PC-9 (cell line): ENCODE results near the gene NRN1. TPM values are rescaled to one million over a fixed set of nuclear protein-coding genes. Genes with fewer than 3 reads are reported as not detected.

Source experiments
- BruUV-seq: library from RNA; stranded (reverse); fragments of 400-500 nt; replicated peaks from 2 replicates; lab custom pipeline; 2021; lab: Mats Ljungman, UMichigan
- CTCF ChIA-PET: fragments of 300-600 bp; sonication (Branson Sonifier 250); formaldehyde crosslinking; loops from one replicate; lab custom pipeline; 2022; ENCODE audit warnings: antibody characterized with exemption; lab: Charles Lee
- POLR2A ChIA-PET: fragments of 300-600 bp; sonication (Branson Sonifier 250); formaldehyde crosslinking; loops from one replicate; lab custom pipeline; 2022; ENCODE audit warnings: antibody characterized with exemption; ENCODE audit not compliant: unreplicated experiment; lab: Charles Lee
- DNase-seq, 2 experiments: peaks; one replicate each; pipeline versions ENCODE4 v3.0.0 to v3.0.0-alpha.2; 2015 to 2022; ENCODE audit warnings: mixed read lengths in 1 of 2
- H2AFZ ChIP-seq: fragments of 200-600 bp; sonication (generic); 2 replicates; pipeline ENCODE4 v1.8.1; 2017; ENCODE audit warnings: antibody characterized with exemption
- H3F3A ChIP-seq: fragments of 200-600 bp; sonication (generic); 2 replicates; pipeline ENCODE4 v1.8.1; 2017; ENCODE audit warnings: antibody characterized with exemption, mild to moderate bottlenecking, low read depth; ENCODE audit not compliant: insufficient read depth
- H3K27ac ChIP-seq: fragments of 200-600 bp; sonication (generic); 2 replicates; pipeline ENCODE4 v1.6.1; 2016; ENCODE audit warnings: mixed run types
- H3K27me3 ChIP-seq: fragments of 200-600 bp; sonication (generic); 2 replicates; pipeline ENCODE4 v1.6.1; 2016; ENCODE audit warnings: low read depth, mixed run types; ENCODE audit not compliant: insufficient read depth
- H3K36me3 ChIP-seq: fragments of 200-600 bp; sonication (generic); 2 replicates; pipeline ENCODE4 v1.6.1; 2016; ENCODE audit warnings: low read depth, mixed run types
- H3K4me1 ChIP-seq: fragments of 200-600 bp; sonication (generic); replicated peaks from 2 replicates; pipeline ENCODE4 v1.6.1; 2016; ENCODE audit warnings: mixed run types; ENCODE audit not compliant: insufficient read depth
- H3K4me2 ChIP-seq: fragments of 200-600 bp; sonication (generic); 2 replicates; pipeline ENCODE4 v1.6.1; 2017; ENCODE audit warnings: mixed run types
- H3K4me3 ChIP-seq: fragments of 200-600 bp; sonication (generic); 2 replicates; pipeline ENCODE4 v1.6.1; 2016; ENCODE audit warnings: mixed run types
- H3K79me2 ChIP-seq: fragments of 200-600 bp; sonication (generic); 2 replicates; pipeline ENCODE4 v1.6.1; 2017; ENCODE audit warnings: low read depth, mixed run types
- H3K9me2 ChIP-seq: fragments of 200-600 bp; sonication (generic); 2 replicates; pipeline ENCODE4 v1.8.1; 2017; ENCODE audit warnings: mild to moderate bottlenecking; ENCODE audit not compliant: insufficient read depth
- H3K9me3 ChIP-seq: fragments of 200-600 bp; sonication (generic); 2 replicates; pipeline ENCODE4 v1.8.1; 2016; ENCODE audit warnings: low read depth; ENCODE audit not compliant: insufficient read depth
- H4K20me1 ChIP-seq: fragments of 200-600 bp; sonication (generic); 2 replicates; pipeline ENCODE4 v1.8.1; 2017; ENCODE audit not compliant: insufficient read depth
- EZH2 ChIP-seq: fragments of 200-600 bp; sonication (generic); IDR thresholded peaks from 2 replicates; pipeline ENCODE4 v1.8.0; 2017; ENCODE audit warnings: antibody characterized with exemption, low read depth
- intact Hi-C: fragments of 100-400 bp; cut with micrococcal nuclease; formaldehyde crosslinking; loops from one replicate; pipeline ENCODE4 v1.10.0; 2022; ENCODE audit not compliant: unreplicated experiment
- total RNA-seq: library from RNA; stranded (reverse); gene quantifications from 2 replicates; pipeline ENCODE4 v1.2.3, GENCODE V29; 2021
- TF ChIP-seq, protein P1 (sequence below): fragments of 200-600 bp; sonication (generic); conservative IDR thresholded peaks from 2 replicates; pipeline ENCODE4 v1.6.1; 2017; ENCODE audit warnings: mixed run types, antibody characterized with exemption, mild to moderate bottlenecking, moderate library complexity

The NRN1 gene
- total RNA-seq, 1 experiment from 2014 or later = not detected

DNA sequence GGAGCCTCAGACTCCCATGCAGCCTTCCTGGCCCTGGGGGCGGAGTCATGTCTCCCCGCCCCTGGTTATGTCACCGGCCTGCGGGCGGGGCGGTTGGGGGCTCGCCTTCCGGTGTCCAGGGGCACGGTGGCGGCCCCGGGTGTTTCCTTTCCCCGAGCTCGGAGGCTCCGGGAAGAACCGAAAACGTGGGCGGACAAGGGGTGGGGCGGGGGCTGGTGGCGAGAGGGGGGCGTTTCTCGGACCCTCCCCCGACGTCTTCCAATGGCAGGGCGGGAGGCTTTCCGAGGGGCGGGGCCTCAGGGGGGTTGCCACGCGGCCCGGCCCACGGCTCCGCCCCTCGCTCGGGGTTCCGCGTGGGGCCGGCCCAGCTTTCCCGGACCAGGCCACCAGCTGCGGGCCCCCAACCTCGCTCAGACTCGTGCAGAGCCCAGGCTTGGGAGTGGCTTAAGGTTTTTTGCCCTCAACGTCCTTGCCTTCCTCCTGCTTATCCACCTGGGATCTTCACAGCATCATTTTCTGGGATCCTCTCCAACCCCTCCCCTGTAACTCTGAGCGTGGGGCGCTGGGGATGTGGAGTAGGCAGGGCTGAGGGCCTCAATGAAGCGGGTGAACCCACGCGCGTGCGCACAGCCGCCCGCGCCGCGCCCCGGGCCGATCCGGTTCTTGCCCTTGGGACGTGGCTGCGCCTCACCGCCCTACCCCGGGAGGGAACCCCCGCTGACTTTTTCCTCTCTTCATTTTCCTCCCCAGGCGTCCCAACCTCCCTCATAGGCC, 2.1 kb upstream of the NRN1 start:
- Histone ChIP-seq H3K9me3 (no peaks in the 10 kb centered on the region), H4K20me1 (no peaks in the 10 kb centered on the region), H3K79me2 (no peaks in the 10 kb centered on the region), H3K4me3 (no peak overlapping the region), H3K27ac (no peak overlapping the region), H3K36me3 (no peaks in the 10 kb centered on the region), H3K9me2 (no peaks in the 10 kb centered on the region), H3F3A (no peaks in the 10 kb centered on the region), H3K4me2 (no peak overlapping the region), H2AFZ (no peak overlapping the region), H3K4me1 (no peaks in the 10 kb centered on the region), H3K27me3 (0 out of 2 replicates have a peak, but pooled peaks cover 8% of the 10 kb centered on the region)
- POLR2A ChIA-PET = interaction anchor here (0.7 kb wide), 1 partner anchor 13 kb away, joined by 3 read pairs; no protein-coding TSS in a partner anchor
- TF ChIP-seq EZH2 = no peak
- TF ChIP-seq, protein P1, sequence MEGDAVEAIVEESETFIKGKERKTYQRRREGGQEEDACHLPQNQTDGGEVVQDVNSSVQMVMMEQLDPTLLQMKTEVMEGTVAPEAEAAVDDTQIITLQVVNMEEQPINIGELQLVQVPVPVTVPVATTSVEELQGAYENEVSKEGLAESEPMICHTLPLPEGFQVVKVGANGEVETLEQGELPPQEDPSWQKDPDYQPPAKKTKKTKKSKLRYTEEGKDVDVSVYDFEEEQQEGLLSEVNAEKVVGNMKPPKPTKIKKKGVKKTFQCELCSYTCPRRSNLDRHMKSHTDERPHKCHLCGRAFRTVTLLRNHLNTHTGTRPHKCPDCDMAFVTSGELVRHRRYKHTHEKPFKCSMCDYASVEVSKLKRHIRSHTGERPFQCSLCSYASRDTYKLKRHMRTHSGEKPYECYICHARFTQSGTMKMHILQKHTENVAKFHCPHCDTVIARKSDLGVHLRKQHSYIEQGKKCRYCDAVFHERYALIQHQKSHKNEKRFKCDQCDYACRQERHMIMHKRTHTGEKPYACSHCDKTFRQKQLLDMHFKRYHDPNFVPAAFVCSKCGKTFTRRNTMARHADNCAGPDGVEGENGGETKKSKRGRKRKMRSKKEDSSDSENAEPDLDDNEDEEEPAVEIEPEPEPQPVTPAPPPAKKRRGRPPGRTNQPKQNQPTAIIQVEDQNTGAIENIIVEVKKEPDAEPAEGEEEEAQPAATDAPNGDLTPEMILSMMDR = no peak
- CTCF ChIA-PET = no interaction called here
- no peak for DNase-seq
- intact Hi-C loops = no loop called here
- no TSS peak for BruUV-seq

DNA sequence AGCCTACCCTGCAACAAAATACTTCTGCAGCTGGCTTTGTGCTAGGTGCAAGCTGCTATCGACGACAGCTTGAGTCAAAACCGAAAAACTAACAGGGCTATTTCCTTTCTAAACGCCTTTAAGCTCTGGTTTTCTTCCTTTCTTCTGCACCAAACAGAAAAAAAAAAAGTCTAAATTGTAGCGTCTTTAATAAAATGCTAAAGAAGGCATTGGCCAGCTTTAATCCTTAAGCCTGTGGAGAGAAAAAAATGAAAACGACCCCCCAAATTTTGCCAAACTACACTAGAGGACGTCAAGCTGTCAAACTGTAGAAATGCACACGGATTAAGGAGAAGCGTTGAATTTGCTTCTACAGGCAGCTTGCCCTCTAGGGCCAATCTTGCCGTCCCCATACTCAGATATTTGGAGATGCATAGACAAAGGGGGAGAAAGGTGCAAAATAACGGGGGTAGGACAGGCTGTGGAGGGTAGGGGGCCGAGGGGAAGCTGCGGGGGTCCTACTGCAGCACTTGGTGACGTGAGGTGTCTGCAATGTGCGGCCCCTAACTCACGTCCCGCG, 1.4 kb upstream of the NRN1 start:
- BruUV-seq = no TSS peak
- H3K4me1 ChIP-seq = no peaks in the 10 kb centered on the region
- H3K9me3 ChIP-seq = no peaks in the 10 kb centered on the region
- H3K9me2 ChIP-seq = no peaks in the 10 kb centered on the region
- H3K4me2 ChIP-seq = no peak overlapping the region
- no peak for DNase-seq
- H3K27me3 ChIP-seq = 0 out of 2 replicates have a peak, but pooled peaks cover 8% of the 10 kb centered on the region
- H2AFZ ChIP-seq = no peak overlapping the region
- no peaks in the 10 kb centered on the region for H3K79me2 ChIP-seq
- ChIA-PET POLR2A (interaction anchor here (0.7 kb wide), 1 partner anchor 13 kb away, joined by 3 read pairs; no protein-coding TSS in a partner anchor), CTCF (no interaction called here)
- intact Hi-C loops = no loop called here
- H3K27ac ChIP-seq = no peak overlapping the region
- H3K36me3 ChIP-seq = no peaks in the 10 kb centered on the region
- no peaks in the 10 kb centered on the region for H3F3A ChIP-seq
- no peaks in the 10 kb centered on the region for H4K20me1 ChIP-seq
- no peak overlapping the region for H3K4me3 ChIP-seq
- no peak for TF ChIP-seq EZH2
- TF ChIP-seq, protein P1 = no peak

DNA sequence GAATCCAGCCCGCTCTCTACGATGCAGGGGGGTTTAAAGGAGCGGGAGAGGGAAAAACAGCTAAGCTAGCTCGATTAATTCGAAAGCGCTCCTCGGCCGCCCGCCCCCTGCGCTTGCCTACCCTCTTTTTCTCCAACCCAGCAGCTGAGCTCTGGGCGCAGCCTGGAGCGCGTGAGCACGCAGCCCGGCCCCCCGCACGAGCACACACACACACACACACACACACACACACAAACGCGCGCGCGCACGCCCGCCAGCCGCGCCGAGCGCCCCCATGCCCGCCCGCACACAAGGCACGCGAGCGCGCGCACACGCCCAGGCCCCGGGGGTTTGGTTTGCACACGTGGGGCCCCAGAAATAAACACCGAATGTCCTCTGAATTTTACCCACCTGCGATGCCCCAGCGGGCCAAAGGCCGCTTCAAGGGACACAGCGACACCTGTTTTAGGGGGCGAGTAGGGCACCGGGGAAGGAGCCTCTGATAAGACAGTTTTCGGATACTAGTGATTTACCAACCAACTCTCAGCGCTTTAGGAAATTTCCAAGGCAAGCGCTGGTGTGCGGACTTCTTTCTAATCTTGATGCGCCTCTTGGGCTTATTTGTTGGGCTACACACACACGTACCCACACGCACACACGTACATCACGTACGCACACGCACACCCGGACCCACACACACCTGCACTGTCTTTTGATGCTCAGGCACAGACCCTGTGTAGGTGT, 802 bp upstream of the NRN1 start:
- no peaks in the 10 kb centered on the region for H3K36me3 ChIP-seq
- no peaks in the 10 kb centered on the region for H3K9me2 ChIP-seq
- H3K4me1 ChIP-seq = no peaks in the 10 kb centered on the region
- 0 out of 2 replicates have a peak, but pooled peaks cover 8% of the 10 kb centered on the region for H3K27me3 ChIP-seq
- CTCF ChIA-PET = no interaction called here
- H3K79me2 ChIP-seq = no peaks in the 10 kb centered on the region
- H3K27ac ChIP-seq = no peak overlapping the region
- intact Hi-C loops = no loop called here
- no peak overlapping the region for H2AFZ ChIP-seq
- no peak overlapping the region for H3K4me2 ChIP-seq
- DNase-seq = no peak
- no peaks in the 10 kb centered on the region for H4K20me1 ChIP-seq
- TF ChIP-seq, protein P1 = no peak
- no peak for TF ChIP-seq EZH2
- no peaks in the 10 kb centered on the region for H3K9me3 ChIP-seq
- no peak overlapping the region for H3K4me3 ChIP-seq
- no TSS peak for BruUV-seq
- no peaks in the 10 kb centered on the region for H3F3A ChIP-seq
- POLR2A ChIA-PET = no interaction called here
